ENCODE results near the gene ANXA10. TPM values are rescaled to one million over a fixed set of nuclear protein-coding genes. Genes with fewer than 3 reads are reported as not detected.

ANXA10 gene
- total RNA-seq, 1 experiment from 2014 or later = not detected

GRCh38 chr4:168220893-168221292 is 128.6 kb downstream of the ANXA10 start:
- H3K27ac ChIP-seq (ENCODE audit: low read length) = no peak overlapping the region
- H3K4me3 ChIP-seq (ENCODE audit: low read depth in 2 of 2, low read length in 2 of 2) = no peak overlapping the region
- ATAC-seq = no peak
- H3K9me3 ChIP-seq (ENCODE audit: control insufficient read depth, insufficient read depth, low read depth, low read length) = no peaks in the 10 kb centered on the region
- H3K27me3 ChIP-seq (ENCODE audit: control insufficient read depth, insufficient read depth, low read length) = no peaks in the 10 kb centered on the region
- in situ Hi-C loops (cut with HindIII; ENCODE audit: low pct_unique_long_range_greater_than_20kb, low sequenced_read_pairs) = no loop called here
- no peaks in the 10 kb centered on the region for H3K4me1 ChIP-seq (ENCODE audit: control insufficient read depth, insufficient read depth, low read length)
- H3K36me3 ChIP-seq (ENCODE audit: control insufficient read depth, insufficient read depth, low read length) = no peaks in the 10 kb centered on the region
- intact Hi-C loops (cut with micrococcal nuclease; ENCODE audit: unreplicated experiment) = no loop called here
- CTCF ChIA-PET = no interaction called here
- no TSS peak for BruUV-seq (replicated peaks)
- POLR2A ChIA-PET = no interaction called here
- TF ChIP-seq POLR2AphosphoS5 (IDR thresholded peaks at IDR 0.05; ENCODE audit: low read depth, low read length) (no peak), CTCF (IDR thresholded peaks at IDR 0.05) (no peak), SIN3A (IDR thresholded peaks at IDR 0.05; ENCODE audit: borderline replicate concordance, insufficient read depth, low read depth, low read length) (no peak), TCF7L2 (IDR thresholded peaks at IDR 0.05; ENCODE audit: low read depth, low read length) (no peak), REST (IDR thresholded peaks at IDR 0.05; ENCODE audit: insufficient read depth in 1 of 2, low read depth in 2 of 2, low read length in 1 of 2) (no peak)
- DNase-seq (ENCODE audit: low read depth, low spot score) = no peak

GRCh38 chr4:168221301-168221700 is 129.0 kb downstream of the ANXA10 start:
- Histone ChIP-seq H3K4me3 (ENCODE audit: low read depth in 2 of 2, low read length in 2 of 2) (no peak overlapping the region), H3K9me3 (ENCODE audit: control insufficient read depth, insufficient read depth, low read depth, low read length) (no peaks in the 10 kb centered on the region), H3K27me3 (ENCODE audit: control insufficient read depth, insufficient read depth, low read length) (no peaks in the 10 kb centered on the region), H3K27ac (ENCODE audit: low read length) (no peak overlapping the region), H3K36me3 (ENCODE audit: control insufficient read depth, insufficient read depth, low read length) (no peaks in the 10 kb centered on the region), H3K4me1 (ENCODE audit: control insufficient read depth, insufficient read depth, low read length) (no peaks in the 10 kb centered on the region)
- ChIA-PET CTCF (no interaction called here), POLR2A (no interaction called here)
- DNase-seq (ENCODE audit: low read depth, low spot score) (no peak), ATAC-seq (no peak)
- in situ Hi-C loops (cut with HindIII; ENCODE audit: low pct_unique_long_range_greater_than_20kb, low sequenced_read_pairs) = no loop called here
- BruUV-seq (replicated peaks) = no TSS peak
- intact Hi-C loops (cut with micrococcal nuclease; ENCODE audit: unreplicated experiment) = no loop called here
- TF ChIP-seq POLR2AphosphoS5 (IDR thresholded peaks at IDR 0.05; ENCODE audit: low read depth, low read length) (no peak), SIN3A (IDR thresholded peaks at IDR 0.05; ENCODE audit: borderline replicate concordance, insufficient read depth, low read depth, low read length) (no peak), TCF7L2 (IDR thresholded peaks at IDR 0.05; ENCODE audit: low read depth, low read length) (no peak), REST (IDR thresholded peaks at IDR 0.05; ENCODE audit: insufficient read depth in 1 of 2, low read depth in 2 of 2, low read length in 1 of 2) (no peak), CTCF (IDR thresholded peaks at IDR 0.05) (no peak)

Other genes with a start within 250 kb of the ANXA10 start
- gene DDX60, start 226.2 kb downstream of the ANXA10 start, total RNA-seq (2021; ENCODE audit: unreplicated experiment) = 10.1 TPM